Measurements from ENCODE around the gene USP12.
A peak's percentile ranks its signal among the peaks of the same experiment; 100 is the strongest.
"Not testable (repeated sequence)": the region's sequence is repeated elsewhere in the genome, so short reads cannot be mapped to it uniquely, and the experiment has no call there.

The USP12 gene

GRCh38 chr13:27171244-27171826 lies at the start of gene USP12:
Gene USP12, minus strand, starts transcription at chr13:27171811. Its CDS starts 172 bp downstream, at chr13:27171639.
- DNase-seq: no peak

- DNase-seq: no peak
Measured at GRCh38 chr13:27219611-27220010, 48.0 kb upstream of the USP12 start.

GRCh38 chr13:27218861-27219260 lies 47.2 kb upstream of the USP12 start:
- not testable (repeated sequence) for DNase-seq

- not testable (repeated sequence) for DNase-seq
Measured at GRCh38 chr13:27217791-27218190, 46.2 kb upstream of the USP12 start.

- DNase-seq: not testable (repeated sequence)
Measured at GRCh38 chr13:27213386-27213785, 41.8 kb upstream of the USP12 start.

- DNase-seq: no peak
Measured at GRCh38 chr13:27211771-27212364, 40.3 kb upstream of the USP12 start.

- no peak for DNase-seq
Measured at GRCh38 chr13:27211271-27211670, 39.7 kb upstream of the USP12 start.

GRCh38 chr13:27208514-27208913 lies 36.9 kb upstream of the USP12 start:
- no peak for DNase-seq

- no peak for DNase-seq
Measured at GRCh38 chr13:27203854-27204253, 32.2 kb upstream of the USP12 start.

- DNase-seq: no peak
Measured at GRCh38 chr13:27203186-27203585, 31.6 kb upstream of the USP12 start.

- DNase-seq: no peak
Measured at GRCh38 chr13:27201661-27202060, 30.1 kb upstream of the USP12 start.

GRCh38 chr13:27200413-27201070 lies 28.9 kb upstream of the USP12 start:
- DNase-seq: no peak

- DNase-seq: no peak
Measured at GRCh38 chr13:27199696-27200095, 28.1 kb upstream of the USP12 start.

GRCh38 chr13:27199211-27199610 lies 27.6 kb upstream of the USP12 start:
- DNase-seq: no peak

GRCh38 chr13:27194895-27195764 lies 23.5 kb upstream of the USP12 start:
- DNase-seq: no peak

- no peak for DNase-seq
Measured at GRCh38 chr13:27194209-27194608, 22.6 kb upstream of the USP12 start.

GRCh38 chr13:27193496-27193895 lies 21.9 kb upstream of the USP12 start:
- no peak for DNase-seq

GRCh38 chr13:27192973-27193372 lies 21.4 kb upstream of the USP12 start:
- DNase-seq: no peak

- not testable (repeated sequence) for DNase-seq
Measured at GRCh38 chr13:27192367-27192766, 20.8 kb upstream of the USP12 start.

GRCh38 chr13:27189192-27189591 lies 17.6 kb upstream of the USP12 start:
- DNase-seq: no peak

- DNase-seq: no peak
Measured at GRCh38 chr13:27188239-27188638, 16.6 kb upstream of the USP12 start.

- peak; percentile 57 for DNase-seq
Measured at GRCh38 chr13:27186295-27186694, 14.7 kb upstream of the USP12 start.

- no peak for DNase-seq
Measured at GRCh38 chr13:27183561-27184147, 12.0 kb upstream of the USP12 start.
